Activated naive CD8-positive, alpha-beta T cell treated with anti-CD3 and anti-CD28 coated beads, Interleukin-2, amount 50 U/mL, for 24 hours (primary cell): ENCODE data around the gene ARL3.
A peak's percentile ranks its signal among the peaks of the same experiment; 100 is the strongest.
"Not testable (repeated sequence)": the region's sequence is repeated elsewhere in the genome, so short reads cannot be mapped to it uniquely, and the experiment has no call there.

Source experiments
- ATAC-seq: fragments of 150-1000 bp; cut with Tn5 transposase; one replicate; pipeline ENCODE4 v1.10.0; 2021
- DNase-seq: peaks from one replicate; pipeline ENCODE4 v3.0.0; 2021
- H3K27ac Mint-ChIP-seq: one replicate; pipeline ENCODE4 v1.8.0; 2021; ENCODE audit warnings: mild to moderate bottlenecking, mixed read lengths
- H3K27me3 Mint-ChIP-seq: one replicate; pipeline ENCODE4 v1.8.0; 2021; ENCODE audit warnings: mixed read lengths
- H3K36me3 Mint-ChIP-seq: one replicate; pipeline ENCODE4 v1.8.0; 2021; ENCODE audit warnings: low read depth, mixed read lengths
- H3K4me1 Mint-ChIP-seq: one replicate; pipeline ENCODE4 v1.8.0; 2021; ENCODE audit warnings: mixed read lengths
- H3K4me3 Mint-ChIP-seq: one replicate; pipeline ENCODE4 v1.8.0; 2021; ENCODE audit warnings: mild to moderate bottlenecking, moderate library complexity, mixed read lengths
- H3K9me3 Mint-ChIP-seq: one replicate; pipeline ENCODE4 v1.8.0; 2021; ENCODE audit warnings: mixed read lengths

ARL3 gene

GRCh38 chr10:102676534-102677315 lies 37.5 kb downstream of the ARL3 start:
- Mint-ChIP-seq H3K36me3 (peaks cover 2% of the 10 kb centered on the region), H3K27me3 (no peaks in the 10 kb centered on the region), H3K9me3 (no peaks in the 10 kb centered on the region), H3K27ac (no peak overlapping the region), H3K4me1 (peaks cover 46% of the 10 kb centered on the region), H3K4me3 (no peak overlapping the region)
- ATAC-seq (no peak), DNase-seq (no peak)

GRCh38 chr10:102675666-102676533 lies 38.3 kb downstream of the ARL3 start:
- Mint-ChIP-seq H3K27ac (no peak overlapping the region), H3K27me3 (no peaks in the 10 kb centered on the region), H3K36me3 (no peaks in the 10 kb centered on the region), H3K9me3 (no peaks in the 10 kb centered on the region), H3K4me3 (no peak overlapping the region), H3K4me1 (peaks cover 41% of the 10 kb centered on the region)
- ATAC-seq (no peak), DNase-seq (no peak)

DNA sequence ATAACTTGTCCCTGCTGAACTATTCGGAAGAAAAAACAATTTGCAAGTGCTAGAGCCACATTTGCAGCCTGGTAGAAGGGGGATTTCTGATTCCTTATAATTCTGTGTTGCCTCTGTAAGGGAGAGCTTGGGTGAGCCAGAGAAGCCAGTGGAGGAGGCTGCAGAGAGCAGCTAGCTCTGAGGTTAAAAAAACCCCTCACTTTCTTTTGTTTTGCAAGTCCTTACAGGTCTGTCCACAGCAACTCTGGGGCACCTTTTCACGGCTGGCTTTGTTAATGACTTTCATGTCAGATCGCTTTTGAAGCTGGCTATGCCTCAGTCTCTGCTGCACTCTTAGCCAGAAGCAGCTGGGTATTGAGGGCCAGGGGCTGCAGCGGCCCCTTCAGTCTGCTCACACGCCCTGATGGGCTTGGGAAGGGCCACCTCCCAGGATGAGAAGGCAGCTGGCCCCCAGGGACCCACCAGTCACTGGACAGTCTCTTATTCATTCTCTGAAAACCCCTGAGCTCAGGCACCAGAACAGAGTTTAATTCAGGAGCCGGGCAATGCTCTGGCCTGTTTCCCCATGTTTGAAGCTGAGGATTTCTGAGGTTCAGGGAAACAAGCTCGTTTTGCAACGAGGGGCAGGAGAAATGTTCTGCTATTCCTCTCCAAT lies 39.1 kb downstream of the ARL3 start:
- Mint-ChIP-seq H3K9me3 (no peaks in the 10 kb centered on the region), H3K36me3 (no peaks in the 10 kb centered on the region), H3K4me3 (no peak overlapping the region), H3K27ac (no peak overlapping the region), H3K27me3 (no peaks in the 10 kb centered on the region), H3K4me1 (peaks cover 41% of the 10 kb centered on the region)
- no peak for DNase-seq
- no peak for ATAC-seq

- Mint-ChIP-seq H3K4me1 (peaks cover 41% of the 10 kb centered on the region), H3K4me3 (no peak overlapping the region), H3K36me3 (no peaks in the 10 kb centered on the region), H3K27me3 (no peaks in the 10 kb centered on the region), H3K9me3 (no peaks in the 10 kb centered on the region), H3K27ac (no peak overlapping the region)
- no peak for ATAC-seq
- no peak for DNase-seq
Measured at GRCh38 chr10:102674566-102674965, 39.6 kb downstream of the ARL3 start.

GRCh38 chr10:102673819-102674511 lies 40.2 kb downstream of the ARL3 start:
- H3K4me1 Mint-ChIP-seq: peaks cover 41% of the 10 kb centered on the region
- H3K27ac Mint-ChIP-seq: peak overlapping the region; percentile 84
- H3K9me3 Mint-ChIP-seq: no peaks in the 10 kb centered on the region
- H3K36me3 Mint-ChIP-seq: no peaks in the 10 kb centered on the region
- ATAC-seq (peak; percentile 94), DNase-seq (peak; percentile 68)
- H3K27me3 Mint-ChIP-seq: no peaks in the 10 kb centered on the region
- peak overlapping the region; percentile 81 for H3K4me3 Mint-ChIP-seq

GRCh38 chr10:102673236-102673818 lies 40.9 kb downstream of the ARL3 start:
- ATAC-seq: no peak
- no peak for DNase-seq
- H3K27ac Mint-ChIP-seq: peak overlapping the region; percentile 84
- H3K4me1 Mint-ChIP-seq: peaks cover 43% of the 10 kb centered on the region
- H3K36me3 Mint-ChIP-seq: no peaks in the 10 kb centered on the region
- H3K27me3 Mint-ChIP-seq: no peaks in the 10 kb centered on the region
- H3K9me3 Mint-ChIP-seq: no peaks in the 10 kb centered on the region
- peak overlapping the region; percentile 81 for H3K4me3 Mint-ChIP-seq

DNA sequence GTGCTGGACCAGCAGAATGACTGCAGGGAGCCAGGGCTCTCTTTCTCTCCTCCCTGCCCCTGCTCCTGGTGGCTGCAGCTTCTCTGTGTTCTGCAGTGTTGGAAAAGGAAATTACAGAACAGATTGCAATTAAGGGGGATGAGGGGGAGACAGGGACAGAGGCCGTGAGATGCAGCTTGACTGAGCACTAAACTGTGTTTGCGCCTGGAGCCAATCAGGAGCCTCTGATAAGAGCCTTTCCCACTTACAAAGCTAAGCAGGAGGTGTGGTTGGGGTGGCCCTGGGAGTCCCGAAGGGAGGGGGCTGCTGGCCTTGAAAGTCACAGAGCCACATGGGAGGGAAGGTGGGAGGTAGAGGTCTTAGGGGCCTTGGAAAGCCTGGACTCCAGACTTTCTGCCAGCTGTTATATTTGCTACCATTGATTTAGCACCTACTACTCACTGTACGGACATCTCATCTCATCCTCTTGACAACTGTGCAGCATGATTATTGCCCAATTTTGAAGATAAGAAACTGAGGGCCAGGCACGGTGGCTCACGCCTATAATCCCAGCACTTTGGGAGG lies 43.2 kb downstream of the ARL3 start:
- Mint-ChIP-seq H3K4me3 (no peak overlapping the region), H3K27me3 (no peaks in the 10 kb centered on the region), H3K9me3 (no peaks in the 10 kb centered on the region), H3K27ac (no peak overlapping the region), H3K4me1 (peaks cover 39% of the 10 kb centered on the region), H3K36me3 (no peaks in the 10 kb centered on the region)
- DNase-seq (no peak), ATAC-seq (no peak)

GRCh38 chr10:102670065-102670670 lies 44.0 kb downstream of the ARL3 start:
- Mint-ChIP-seq H3K9me3 (no peaks in the 10 kb centered on the region), H3K27me3 (no peaks in the 10 kb centered on the region), H3K4me1 (peaks cover 31% of the 10 kb centered on the region), H3K4me3 (no peak overlapping the region), H3K36me3 (no peaks in the 10 kb centered on the region), H3K27ac (no peak overlapping the region)
- DNase-seq (no peak), ATAC-seq (no peak)

DNA sequence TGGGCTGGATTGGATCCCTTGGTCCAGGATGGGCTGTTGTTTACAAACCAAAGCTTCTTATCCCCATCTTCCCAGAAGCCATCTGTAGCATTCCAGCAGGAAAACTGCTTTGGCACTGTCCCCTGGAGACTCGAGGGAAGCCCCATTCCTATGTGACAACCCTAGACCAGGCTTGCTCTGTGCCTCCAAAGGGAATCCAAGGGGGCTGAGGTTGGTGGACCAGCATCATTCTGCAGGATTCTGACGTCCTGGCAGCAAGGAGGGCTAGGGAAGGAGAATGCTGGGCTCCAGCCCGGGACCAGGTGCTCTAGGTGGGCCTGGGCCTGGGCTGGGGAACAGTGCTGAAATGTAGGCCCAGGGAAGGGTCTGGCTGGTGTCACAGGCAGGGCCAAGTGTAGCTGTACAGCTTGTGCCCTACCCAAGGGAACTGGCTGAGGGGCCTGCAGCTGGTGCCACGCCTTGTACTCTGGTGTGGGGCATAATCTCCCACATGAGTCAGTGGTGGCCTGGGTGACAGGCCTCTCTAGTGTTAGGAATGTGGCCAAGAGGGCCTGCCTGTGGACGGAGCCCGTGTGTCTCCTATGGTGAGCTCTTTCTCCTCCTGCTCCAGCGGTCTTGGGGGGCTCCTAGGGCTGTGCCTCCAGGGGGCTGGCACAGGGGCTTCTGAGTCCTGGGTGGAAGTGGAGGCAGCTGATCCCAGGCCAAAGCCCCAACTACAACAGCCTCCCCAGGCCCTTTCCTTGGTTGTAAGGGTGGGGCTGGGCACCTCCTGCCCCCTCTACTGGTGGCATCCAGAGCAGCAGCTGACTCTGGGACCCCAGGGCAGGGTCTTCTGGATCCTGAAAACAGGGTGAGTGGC lies 44.8 kb downstream of the ARL3 start:
- no peaks in the 10 kb centered on the region for H3K36me3 Mint-ChIP-seq
- no peak for ATAC-seq
- H3K27me3 Mint-ChIP-seq: no peaks in the 10 kb centered on the region
- H3K27ac Mint-ChIP-seq: no peak overlapping the region
- DNase-seq: peak; percentile 29
- peaks cover 25% of the 10 kb centered on the region for H3K4me1 Mint-ChIP-seq
- H3K4me3 Mint-ChIP-seq: no peak overlapping the region
- no peaks in the 10 kb centered on the region for H3K9me3 Mint-ChIP-seq

- no peak for ATAC-seq
- Mint-ChIP-seq H3K27ac (no peak overlapping the region), H3K4me3 (no peak overlapping the region)
Measured at GRCh38 chr10:102668326-102669107, 45.7 kb downstream of the ARL3 start.

DNA sequence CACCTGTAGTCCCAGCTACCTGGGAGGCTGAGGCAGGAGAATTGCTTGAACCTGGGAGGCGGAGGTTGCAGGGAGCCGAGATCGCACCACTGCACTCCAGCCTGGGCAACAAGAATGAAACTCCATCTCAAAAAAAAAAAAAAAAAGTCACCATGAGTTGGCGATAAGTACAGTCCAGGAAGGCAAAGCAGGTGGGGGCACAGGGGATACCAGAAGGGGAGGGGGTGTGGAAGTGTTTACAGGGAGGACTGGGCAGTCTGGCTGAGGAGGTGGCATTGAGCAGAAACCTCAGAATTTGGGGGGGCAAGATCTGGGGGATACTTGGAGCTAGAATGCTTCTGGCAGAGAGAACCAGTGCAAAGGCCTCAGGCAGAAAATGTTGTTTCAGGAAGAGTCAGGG lies 46.8 kb downstream of the ARL3 start:
- not testable (repeated sequence) for H3K27me3 Mint-ChIP-seq, ATAC-seq, DNase-seq, H3K27ac Mint-ChIP-seq, H3K4me3 Mint-ChIP-seq, H3K36me3 Mint-ChIP-seq, H3K9me3 Mint-ChIP-seq
- H3K4me1 Mint-ChIP-seq: peaks cover 15% of the 10 kb centered on the region

More at GRCh38 chr10:102668326-102669107, 45.7 kb downstream of the ARL3 start:
- DNase-seq: no peak
- Mint-ChIP-seq H3K27me3 (no peaks in the 10 kb centered on the region), H3K36me3 (no peaks in the 10 kb centered on the region), H3K4me1 (peaks cover 17% of the 10 kb centered on the region), H3K9me3 (no peaks in the 10 kb centered on the region)

DNA sequence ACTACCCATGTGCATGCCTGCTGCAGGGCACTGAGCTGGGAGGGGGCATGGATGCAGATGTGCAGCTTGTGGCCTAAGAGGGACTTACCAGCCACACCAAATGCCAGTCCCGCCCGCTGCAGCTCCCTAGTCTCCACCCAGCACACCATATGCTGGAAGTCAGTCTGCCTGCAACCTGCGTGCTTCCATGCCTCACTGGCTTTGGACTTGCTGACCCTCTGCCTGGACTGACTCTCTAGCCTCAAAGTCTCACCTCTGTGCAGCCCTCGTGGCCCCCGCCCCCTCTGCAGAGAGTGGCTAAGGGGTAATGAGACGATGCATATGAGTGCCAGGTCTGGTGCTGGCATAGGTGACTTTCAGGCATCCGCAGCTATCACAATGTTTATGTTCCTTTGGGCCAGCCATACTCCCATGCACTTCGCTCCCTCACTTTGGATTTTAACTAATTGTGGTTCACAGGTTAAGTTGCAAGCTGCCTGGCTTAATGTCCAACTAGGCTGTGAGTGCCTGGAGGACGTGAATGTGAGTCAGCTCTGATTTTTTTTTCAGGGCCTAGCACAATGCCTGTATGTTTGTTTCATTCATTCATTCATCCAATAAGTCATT lies 48.2 kb downstream of the ARL3 start:
- ATAC-seq (no peak), DNase-seq (no peak)
- Mint-ChIP-seq H3K9me3 (no peaks in the 10 kb centered on the region), H3K27ac (no peak overlapping the region), H3K4me3 (no peak overlapping the region), H3K27me3 (no peaks in the 10 kb centered on the region), H3K4me1 (peaks cover 29% of the 10 kb centered on the region), H3K36me3 (no peaks in the 10 kb centered on the region)
